HFFc6 (cell line): ENCODE measurements around the gene EXOC4. TPM values are rescaled to one million over a fixed set of nuclear protein-coding genes. Genes with fewer than 3 reads are reported as not detected.

Source experiments
- DNase-seq: peaks from one replicate; pipeline ENCODE4 v3.0.0-alpha.2; 2018
- H3K27ac Mint-ChIP-seq: 2 replicates; pipeline ENCODE4 v1.8.0; 2020; ENCODE audit warnings: mild to moderate bottlenecking, mixed read lengths
- H3K27me3 Mint-ChIP-seq: 2 replicates; pipeline ENCODE4 v1.8.0; 2021; ENCODE audit warnings: mild to moderate bottlenecking, moderate library complexity, mixed read lengths; ENCODE audit not compliant: insufficient read depth
- H3K36me3 Mint-ChIP-seq: 2 replicates; pipeline ENCODE4 v1.8.0; 2021; ENCODE audit warnings: low read depth, mixed read lengths
- H3K4me1 Mint-ChIP-seq: 2 replicates; pipeline ENCODE4 v1.8.0; 2020; ENCODE audit warnings: low read depth, mixed read lengths
- H3K4me3 Mint-ChIP-seq: 2 replicates; pipeline ENCODE4 v1.8.0; 2020; ENCODE audit warnings: mild to moderate bottlenecking, moderate library complexity, mixed read lengths
- H3K9me3 Mint-ChIP-seq: 2 replicates; pipeline ENCODE4 v1.8.0; 2020; ENCODE audit warnings: mild to moderate bottlenecking, mixed read lengths
- total RNA-seq, 6 experiments: library from RNA; stranded (reverse); fragmentation: NEBNext Ultra II Directional; extraction: Animal tissue kit (Norgen Biotek cat#: 25700); gene quantifications; 2 replicates in 1 of 6; 3 replicates in 5 of 6; pipeline ENCODE4 v1.2.3, GENCODE V29; 2021
- TF ChIP-seq, protein P1 (sequence below): fragments of 200-600 bp; sonication (generic); IDR thresholded peaks from 2 replicates; pipeline ENCODE4 v1.5.0; 2021; ENCODE audit warnings: antibody characterized with exemption, mild to moderate bottlenecking

The EXOC4 gene
- total RNA-seq, 6 experiments from 2014 or later: 57.6 to 67.6 (median 61.4) TPM

DNA sequence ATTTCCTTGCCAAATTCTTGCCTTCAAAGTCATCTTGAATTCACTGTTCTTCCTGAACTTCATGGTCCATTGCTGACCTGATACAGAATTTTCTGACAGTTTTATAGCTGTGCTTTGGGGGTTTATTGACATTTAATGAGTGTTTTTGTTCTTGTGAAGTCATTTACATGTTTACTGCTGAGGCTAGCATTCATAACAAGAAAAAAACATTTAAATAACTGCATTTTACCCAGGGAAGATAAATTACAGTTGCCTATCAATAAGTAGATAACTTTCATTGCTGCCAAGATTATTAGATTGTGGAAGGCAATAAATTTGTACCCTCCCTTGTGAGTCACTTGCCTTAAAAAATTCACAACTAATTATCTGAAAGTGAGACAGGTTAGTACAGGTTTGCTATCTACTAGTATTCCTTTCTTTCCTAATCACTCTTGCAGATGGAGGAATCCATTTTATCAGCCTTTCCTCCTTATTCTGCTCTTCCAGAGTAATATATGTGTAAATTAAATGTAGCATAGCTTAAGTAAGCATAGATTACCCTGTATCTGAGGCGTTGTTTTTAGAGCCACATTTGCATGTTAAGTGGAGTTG is 178.4 kb downstream of the EXOC4 start:
- no peaks in the 10 kb centered on the region for H3K27me3 Mint-ChIP-seq
- TF ChIP-seq, protein P1, sequence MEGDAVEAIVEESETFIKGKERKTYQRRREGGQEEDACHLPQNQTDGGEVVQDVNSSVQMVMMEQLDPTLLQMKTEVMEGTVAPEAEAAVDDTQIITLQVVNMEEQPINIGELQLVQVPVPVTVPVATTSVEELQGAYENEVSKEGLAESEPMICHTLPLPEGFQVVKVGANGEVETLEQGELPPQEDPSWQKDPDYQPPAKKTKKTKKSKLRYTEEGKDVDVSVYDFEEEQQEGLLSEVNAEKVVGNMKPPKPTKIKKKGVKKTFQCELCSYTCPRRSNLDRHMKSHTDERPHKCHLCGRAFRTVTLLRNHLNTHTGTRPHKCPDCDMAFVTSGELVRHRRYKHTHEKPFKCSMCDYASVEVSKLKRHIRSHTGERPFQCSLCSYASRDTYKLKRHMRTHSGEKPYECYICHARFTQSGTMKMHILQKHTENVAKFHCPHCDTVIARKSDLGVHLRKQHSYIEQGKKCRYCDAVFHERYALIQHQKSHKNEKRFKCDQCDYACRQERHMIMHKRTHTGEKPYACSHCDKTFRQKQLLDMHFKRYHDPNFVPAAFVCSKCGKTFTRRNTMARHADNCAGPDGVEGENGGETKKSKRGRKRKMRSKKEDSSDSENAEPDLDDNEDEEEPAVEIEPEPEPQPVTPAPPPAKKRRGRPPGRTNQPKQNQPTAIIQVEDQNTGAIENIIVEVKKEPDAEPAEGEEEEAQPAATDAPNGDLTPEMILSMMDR: no peak
- H3K9me3 Mint-ChIP-seq: no peaks in the 10 kb centered on the region
- H3K4me1 Mint-ChIP-seq: peaks cover 46% of the 10 kb centered on the region
- DNase-seq: no peak
- no peak overlapping the region for H3K4me3 Mint-ChIP-seq
- H3K36me3 Mint-ChIP-seq: no peaks in the 10 kb centered on the region
- H3K27ac Mint-ChIP-seq: no peak overlapping the region

DNA sequence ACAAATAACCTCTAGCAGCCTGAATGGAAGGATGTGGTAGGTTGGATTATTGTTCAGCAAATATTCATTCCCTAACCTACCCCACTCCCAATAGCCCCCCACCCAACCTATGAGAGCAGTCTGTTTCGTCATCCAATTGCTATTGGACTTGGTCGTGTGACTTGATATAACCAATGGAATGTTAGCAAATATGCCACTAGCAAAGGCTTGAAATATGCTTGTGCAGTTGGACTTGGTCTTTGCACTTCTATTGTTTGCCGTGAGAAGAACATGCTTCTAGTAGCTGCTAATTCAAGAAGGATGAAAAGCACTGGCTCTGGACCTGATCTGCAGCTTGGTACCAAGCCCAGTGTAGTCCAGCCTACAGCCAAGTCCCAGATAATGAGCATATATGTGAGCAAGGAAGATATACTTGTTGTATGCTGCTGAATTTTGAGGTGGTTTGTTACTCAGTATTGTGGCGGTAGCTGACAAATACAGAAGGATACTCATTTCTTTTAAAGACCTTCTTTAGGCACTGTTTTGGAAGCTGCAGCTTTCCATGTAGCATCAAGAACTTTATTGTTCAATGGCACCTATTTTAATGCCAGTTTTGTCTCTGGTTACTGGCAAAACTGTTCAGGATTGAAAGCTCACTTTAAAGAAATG is 180.4 kb downstream of the EXOC4 start:
- H3K36me3 Mint-ChIP-seq: 0 out of 2 replicates have a peak, but pooled peaks cover 6% of the 10 kb centered on the region
- H3K27ac Mint-ChIP-seq: no peak overlapping the region
- H3K4me1 Mint-ChIP-seq: peaks cover 64% of the 10 kb centered on the region
- no peaks in the 10 kb centered on the region for H3K27me3 Mint-ChIP-seq
- no peak overlapping the region for H3K4me3 Mint-ChIP-seq
- TF ChIP-seq, protein P1: no peak
- no peak for DNase-seq
- no peaks in the 10 kb centered on the region for H3K9me3 Mint-ChIP-seq

DNA sequence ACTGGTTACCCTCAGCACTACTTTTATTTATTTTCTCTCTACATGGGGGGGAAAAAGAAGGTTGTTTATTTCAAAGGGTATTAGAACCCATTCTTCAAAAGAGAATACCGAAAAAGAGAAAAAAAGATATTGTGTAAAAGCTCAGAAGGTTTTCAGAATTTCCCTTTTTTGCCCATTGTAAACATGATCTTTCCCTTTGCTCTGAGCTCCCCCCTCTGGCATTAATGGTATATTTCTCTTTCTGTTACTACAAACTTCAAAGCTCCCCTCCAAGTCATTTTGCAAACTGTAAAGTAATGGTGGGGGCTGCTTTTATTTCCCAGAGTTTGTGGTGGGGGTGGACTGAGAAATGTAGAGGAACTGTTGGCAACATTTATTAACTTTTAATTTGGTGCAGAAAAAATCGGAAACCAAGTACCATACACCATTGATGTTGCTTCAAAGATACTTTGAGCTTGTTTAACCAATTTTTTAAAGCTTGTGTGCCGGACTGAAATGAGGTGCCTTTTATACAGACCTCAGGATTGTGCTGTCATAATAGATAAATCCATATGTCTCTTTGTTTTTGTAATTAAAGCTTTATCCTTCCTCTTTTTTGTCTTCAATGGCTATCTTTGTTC is 181.5 kb downstream of the EXOC4 start:
- Mint-ChIP-seq H3K27me3 (no peaks in the 10 kb centered on the region), H3K4me1 (peaks cover 65% of the 10 kb centered on the region), H3K36me3 (0 out of 2 replicates have a peak, but pooled peaks cover 6% of the 10 kb centered on the region), H3K9me3 (no peaks in the 10 kb centered on the region), H3K27ac (0 out of 2 replicates have a peak overlapping the region, but pooled peaks have one; percentile 8), H3K4me3 (no peak overlapping the region)
- DNase-seq: peak; percentile 5
- TF ChIP-seq, protein P1: peak; percentile 74

DNA sequence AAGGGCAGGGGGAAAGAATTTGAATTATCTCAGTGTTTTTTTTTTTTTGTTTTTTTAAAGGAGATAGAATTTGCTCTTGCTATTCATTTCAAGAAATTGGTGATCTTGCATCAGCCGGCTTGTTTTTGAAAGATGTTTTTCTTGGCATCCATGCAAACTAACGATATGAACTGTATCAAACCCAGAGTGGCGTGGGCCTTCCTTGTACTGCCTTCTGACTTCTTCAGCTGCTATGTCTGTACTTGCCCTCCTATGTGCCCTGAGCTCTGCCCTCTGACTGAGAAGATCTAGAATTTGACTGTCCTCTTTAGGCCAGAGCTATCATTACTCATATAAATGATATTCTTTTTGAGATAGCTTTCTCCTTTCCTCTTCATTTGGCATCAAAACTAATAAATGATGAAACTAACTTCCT is 183.1 kb downstream of the EXOC4 start:
- Mint-ChIP-seq H3K27me3 (no peaks in the 10 kb centered on the region), H3K4me1 (peaks cover 60% of the 10 kb centered on the region), H3K27ac (peak overlapping the region; percentile 89), H3K4me3 (peak overlapping the region; percentile 61), H3K9me3 (no peaks in the 10 kb centered on the region), H3K36me3 (0 out of 2 replicates have a peak, but pooled peaks cover 6% of the 10 kb centered on the region)
- TF ChIP-seq, protein P1: no peak
- peak; percentile 71 for DNase-seq

DNA sequence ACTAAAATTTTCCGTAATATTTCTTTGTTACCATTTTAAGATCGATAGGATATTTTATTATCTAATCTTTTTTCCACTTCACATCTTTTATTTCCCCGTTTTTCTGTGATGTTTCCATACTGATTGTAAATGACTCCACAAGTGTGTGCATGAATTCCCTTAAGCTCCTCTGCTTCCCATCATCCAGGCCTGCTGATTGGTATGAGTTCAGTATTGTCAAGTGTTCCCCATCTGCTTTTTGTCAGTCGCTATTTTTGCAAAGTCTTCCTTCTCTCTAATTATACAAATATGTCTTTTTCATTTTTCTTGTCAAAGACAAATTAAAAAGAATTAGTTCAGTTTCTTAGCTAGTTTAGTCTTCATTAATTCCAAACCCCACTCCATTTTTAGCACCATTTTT is 184.7 kb downstream of the EXOC4 start:
- no peak overlapping the region for H3K4me3 Mint-ChIP-seq
- DNase-seq: no peak
- TF ChIP-seq, protein P1: no peak
- H3K27me3 Mint-ChIP-seq: no peaks in the 10 kb centered on the region
- H3K9me3 Mint-ChIP-seq: no peaks in the 10 kb centered on the region
- peaks cover 56% of the 10 kb centered on the region for H3K4me1 Mint-ChIP-seq
- no peak overlapping the region for H3K27ac Mint-ChIP-seq
- H3K36me3 Mint-ChIP-seq: 0 out of 2 replicates have a peak, but pooled peaks cover 6% of the 10 kb centered on the region
